NCI-H1930 (cell line): ENCODE results near the gene RNF151.

Experiments used
- DNase-seq, 2 experiments: peaks; one replicate each; lab custom pipeline; 2025; lab: John Stamatoyannopoulos, UW

Gene RNF151

DNA sequence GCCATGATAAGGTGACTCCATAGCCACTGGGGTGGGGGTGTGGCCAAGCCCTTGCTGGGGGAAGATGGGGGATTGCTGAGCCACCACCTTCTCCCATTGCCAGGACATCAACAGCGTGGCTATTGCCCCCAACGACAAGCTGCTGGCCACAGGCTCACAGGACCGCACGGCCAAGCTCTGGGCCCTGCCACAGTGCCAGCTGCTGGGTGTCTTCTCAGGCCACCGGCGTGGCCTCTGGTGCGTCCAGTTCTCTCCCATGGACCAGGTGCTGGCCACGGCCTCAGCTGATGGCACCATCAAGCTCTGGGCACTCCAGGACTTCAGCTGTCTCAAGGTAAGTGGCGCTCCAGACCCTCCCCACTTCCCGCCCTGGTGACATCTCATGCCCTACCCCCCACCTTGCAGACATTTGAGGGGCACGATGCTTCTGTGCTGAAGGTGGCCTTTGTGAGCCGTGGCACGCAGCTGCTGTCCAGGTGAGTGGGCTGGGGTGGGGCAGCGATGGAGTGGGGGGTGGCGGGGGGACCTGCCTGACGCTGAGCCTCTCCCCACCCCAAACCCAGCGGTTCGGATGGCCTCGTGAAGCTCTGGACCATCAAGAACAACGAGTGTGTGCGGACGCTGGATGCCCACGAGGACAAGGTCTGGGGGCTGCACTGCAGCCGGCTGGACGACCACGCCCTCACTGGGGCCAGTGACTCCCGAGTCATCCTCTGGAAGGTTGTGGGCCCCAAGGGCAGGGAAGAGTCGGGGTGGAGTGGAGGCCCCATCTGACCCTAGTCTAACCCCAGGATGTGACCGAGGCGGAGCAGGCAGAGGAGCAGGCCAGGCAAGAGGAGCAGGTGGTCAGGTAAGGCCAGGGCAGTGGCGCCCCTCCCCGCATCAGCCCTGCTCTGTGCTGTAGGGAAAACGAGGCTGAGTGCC lies 10.6 kb downstream of the RNF151 start:
- DNase-seq = no peak

DNA sequence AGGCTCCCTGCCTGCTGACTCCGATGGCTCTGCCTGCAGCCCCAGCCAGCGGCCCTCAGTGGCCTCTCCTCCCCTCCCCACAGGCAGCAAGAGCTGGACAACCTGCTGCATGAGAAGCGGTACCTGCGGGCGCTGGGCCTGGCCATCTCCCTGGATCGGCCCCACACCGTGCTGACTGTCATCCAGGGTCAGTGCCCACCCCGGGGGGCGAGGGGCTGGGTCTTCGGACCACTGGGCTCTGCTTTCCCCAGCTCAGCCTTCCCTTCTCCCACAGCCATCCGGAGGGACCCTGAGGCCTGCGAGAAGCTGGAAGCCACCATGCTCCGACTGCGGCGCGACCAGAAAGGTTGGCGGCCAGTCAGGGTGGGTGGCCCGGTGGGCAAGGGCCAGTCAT lies 11.2 kb downstream of the RNF151 start:
- no peak for DNase-seq

GRCh38 chr16:1978476-1979120 lies 11.9 kb downstream of the RNF151 start:
- DNase-seq = no peak

DNA sequence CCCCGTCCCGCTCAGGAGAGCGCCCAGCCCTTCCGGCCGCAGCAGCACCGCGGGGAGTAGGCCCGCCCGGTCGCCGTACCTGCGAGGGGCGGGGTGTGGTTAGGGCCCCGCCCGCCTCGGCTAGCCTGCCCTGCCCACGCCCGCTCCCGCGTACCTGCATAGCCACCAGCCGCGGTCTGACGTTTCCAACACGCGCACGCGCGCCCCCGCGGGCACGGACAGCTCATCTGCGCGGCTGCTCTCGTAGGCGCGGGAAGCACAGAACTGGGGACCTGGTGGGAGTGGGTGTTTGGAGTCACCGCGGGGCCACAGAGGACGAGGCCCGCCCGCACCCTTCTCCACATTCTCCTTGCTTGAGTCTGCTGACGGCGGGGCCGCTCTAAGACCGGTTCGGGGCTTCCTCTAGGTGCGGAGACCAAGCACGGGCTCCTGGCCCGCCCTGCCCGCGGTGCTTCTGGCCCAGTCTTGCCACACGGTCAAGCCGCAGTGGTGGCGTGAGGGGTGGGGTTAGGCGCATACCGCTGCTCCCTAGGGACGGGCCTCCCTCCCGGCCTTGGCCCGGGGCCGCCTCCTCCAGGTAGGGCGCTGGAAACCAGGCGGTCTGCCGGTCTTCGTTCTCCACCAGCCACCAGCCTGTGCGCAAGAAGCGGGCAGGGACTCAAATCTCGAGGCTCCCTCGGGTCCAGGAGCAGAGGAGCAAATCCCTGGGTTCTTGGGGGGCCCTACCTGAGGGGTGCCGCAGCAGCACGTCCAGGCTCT lies 12.8 kb downstream of the RNF151 start:
- peak; percentile 57 to 60 for DNase-seq

DNA sequence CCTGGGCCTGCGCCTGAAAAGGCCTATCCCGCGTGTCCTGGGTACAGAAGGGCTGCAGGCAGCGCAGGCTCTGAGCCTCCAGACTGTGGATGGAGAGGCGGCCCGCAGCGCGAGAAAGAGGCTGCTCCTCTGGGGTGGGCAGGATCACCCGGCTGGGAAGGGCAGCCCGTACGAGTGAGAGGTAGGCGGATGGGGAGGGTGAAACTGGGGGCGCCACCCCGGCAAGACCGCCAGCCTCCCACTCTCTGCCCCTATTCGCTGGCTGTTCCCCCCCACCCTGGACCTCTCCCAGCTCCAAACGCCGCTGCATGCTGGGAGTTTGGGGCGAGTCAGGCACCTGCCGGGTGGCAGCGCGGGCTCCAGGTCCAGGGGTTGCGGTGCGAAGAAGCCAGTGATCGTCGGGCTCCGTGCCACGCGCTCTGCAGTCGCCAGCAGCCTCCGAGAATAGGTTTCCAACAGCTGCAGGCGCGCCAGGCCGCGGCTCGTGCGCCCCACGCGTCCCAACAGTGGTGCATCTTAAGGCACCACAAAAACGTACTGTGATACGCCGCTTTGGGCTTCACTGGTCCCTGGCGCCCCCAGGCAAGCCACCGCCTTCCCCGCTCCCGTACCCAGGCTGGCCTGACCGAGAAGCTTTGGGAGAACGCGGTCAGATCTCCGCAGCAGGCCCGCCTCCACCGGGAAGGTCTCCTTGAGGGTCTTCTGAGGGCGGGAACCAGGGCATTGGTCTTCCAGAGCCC lies 13.5 kb downstream of the RNF151 start:
- no peak for DNase-seq

DNA sequence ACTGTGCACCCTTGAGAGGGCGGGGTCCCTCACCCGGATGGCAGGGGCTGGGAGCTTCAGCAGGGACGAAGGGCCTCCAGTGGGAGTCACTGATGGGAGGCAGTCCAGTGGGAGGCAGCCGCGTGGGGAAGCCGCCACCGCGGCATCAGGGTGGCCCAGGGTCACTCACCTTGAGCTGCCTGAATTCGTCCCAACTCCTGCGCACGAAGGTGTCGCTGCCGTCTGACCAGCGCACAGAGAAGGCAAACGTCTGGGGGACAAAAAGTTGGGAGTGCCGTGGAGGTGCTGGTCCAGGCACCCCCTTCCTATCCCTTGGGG lies 14.1 kb downstream of the RNF151 start:
- no peak for DNase-seq

DNA sequence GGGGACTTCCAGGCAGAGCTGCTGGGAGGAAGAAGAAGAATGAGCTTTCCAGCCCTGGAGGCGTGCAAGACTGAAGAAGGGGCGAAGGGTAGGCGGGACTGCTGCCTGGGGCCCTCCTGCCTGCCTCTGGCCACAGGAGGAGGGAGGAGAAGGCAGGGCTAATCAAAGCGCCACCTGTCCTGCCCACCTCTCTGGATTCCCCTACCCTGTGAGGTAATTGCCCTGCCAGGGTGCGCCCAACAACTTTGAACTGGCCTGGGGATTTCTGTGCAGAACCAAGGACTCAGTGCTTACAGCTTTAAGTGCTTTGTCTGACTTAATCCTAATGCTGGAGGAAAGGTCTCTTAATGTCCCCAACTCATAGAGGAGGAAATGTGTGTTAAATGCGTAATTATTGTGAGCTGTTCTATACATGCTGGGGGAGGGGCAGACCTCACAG lies 14.8 kb downstream of the RNF151 start, which contains the start of gene NOXO1:
NOXO1 (minus strand) TSS at position 72 of the 439 bp plus-strand sequence. CDS start 290 bp downstream, outside the sequence.
- DNase-seq = no peak

- DNase-seq = no peak
Observed at GRCh38 chr16:1982013-1982433, 15.4 kb downstream of the RNF151 start.

DNA sequence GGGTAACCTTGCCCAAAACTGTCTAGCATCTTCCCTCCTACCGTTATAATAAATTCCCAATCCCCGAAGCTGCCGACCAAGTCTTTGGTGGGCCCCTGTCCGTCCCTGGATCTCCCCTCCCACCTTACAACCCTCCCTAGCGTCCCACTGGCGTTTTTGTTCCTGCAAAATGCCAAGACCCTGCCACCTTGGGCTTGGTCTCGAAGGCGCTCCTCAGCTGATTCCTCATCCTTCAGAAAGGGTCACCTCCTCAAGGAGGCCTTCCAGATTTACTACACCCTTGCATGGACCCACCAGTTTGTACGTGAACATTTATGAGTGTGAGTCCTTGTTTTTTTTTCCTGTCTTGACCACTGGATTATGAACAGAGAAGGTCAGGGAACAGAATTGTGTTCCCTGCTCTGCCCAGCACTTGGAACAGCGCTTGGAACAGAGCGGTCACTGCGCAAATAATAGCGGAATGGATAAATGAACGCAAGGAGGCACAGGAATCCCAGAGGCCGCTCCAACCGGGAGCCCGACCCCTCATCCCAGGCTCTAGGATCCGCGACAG lies 16.4 kb downstream of the RNF151 start:
- DNase-seq = no peak

DNA sequence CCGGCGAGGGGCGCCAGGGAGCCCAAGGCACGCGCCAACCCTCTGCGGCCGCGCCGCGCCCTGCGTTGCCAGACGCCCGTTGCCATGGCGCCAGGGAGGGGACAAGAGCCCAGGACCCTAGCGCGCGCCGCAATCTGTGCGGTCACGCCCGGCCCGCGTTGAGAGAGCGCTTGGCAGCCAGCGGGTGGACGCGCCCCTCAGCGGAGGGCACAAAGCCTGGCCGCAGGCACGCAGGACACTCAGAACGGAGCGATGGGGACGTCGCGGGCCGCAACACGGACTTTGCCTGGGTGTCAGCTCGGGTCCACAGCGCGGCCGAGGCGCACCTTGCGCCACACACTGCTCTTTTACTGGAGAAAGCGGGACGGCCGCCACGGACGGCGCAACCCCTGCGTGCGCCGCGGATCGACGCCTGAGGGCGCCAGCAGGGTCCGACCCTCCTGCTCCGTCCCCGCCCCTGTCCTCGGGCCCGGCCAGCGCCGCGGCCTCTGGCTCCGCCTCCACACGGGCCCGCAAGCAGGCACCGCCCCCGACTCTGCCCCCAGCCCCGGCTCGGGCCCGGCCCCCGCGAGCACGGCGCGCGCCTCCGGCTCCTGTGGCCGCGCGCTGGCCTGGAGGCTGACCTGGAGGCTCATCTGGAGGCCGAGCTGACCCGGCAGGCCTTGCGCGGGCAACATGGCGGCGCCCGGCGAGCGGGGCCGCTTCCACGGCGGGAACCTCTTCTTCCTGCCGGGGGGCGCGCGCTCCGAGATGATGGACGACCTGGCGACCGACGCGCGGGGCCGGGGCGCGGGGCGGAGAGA lies 17.1 kb downstream of the RNF151 start, which contains the start of gene GFER:
GFER (plus strand) TSS at position 650 of the 803 bp plus-strand sequence; CDS start at position 676, 26 bp downstream.
- DNase-seq = peak; percentile 94 to 95

- no peak for DNase-seq
Observed at GRCh38 chr16:1984347-1985225, 17.9 kb downstream of the RNF151 start.

- no peak for DNase-seq
Observed at GRCh38 chr16:1985466-1986150, 19.0 kb downstream of the RNF151 start.

DNA sequence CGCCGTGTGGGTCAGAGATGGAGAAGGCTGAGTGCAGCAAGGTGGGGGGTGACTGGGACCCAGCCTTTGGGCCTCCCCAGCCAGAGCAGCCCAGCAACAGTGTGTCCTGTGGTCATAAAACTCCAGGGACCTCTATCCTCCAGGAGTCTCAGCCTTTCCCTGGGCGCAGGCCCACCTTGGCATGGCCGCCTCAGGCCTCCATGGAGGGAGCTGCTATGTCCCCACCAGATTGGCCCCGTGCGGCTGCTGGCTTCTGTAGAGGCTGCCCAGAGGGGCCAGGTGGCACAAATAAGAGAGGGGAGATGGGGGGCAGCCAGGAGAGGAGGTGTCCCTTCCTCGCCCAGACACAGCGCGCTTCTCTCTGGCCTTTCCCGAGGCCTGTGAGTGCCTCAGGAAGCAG lies 20.5 kb downstream of the RNF151 start:
- no peak for DNase-seq

DNA sequence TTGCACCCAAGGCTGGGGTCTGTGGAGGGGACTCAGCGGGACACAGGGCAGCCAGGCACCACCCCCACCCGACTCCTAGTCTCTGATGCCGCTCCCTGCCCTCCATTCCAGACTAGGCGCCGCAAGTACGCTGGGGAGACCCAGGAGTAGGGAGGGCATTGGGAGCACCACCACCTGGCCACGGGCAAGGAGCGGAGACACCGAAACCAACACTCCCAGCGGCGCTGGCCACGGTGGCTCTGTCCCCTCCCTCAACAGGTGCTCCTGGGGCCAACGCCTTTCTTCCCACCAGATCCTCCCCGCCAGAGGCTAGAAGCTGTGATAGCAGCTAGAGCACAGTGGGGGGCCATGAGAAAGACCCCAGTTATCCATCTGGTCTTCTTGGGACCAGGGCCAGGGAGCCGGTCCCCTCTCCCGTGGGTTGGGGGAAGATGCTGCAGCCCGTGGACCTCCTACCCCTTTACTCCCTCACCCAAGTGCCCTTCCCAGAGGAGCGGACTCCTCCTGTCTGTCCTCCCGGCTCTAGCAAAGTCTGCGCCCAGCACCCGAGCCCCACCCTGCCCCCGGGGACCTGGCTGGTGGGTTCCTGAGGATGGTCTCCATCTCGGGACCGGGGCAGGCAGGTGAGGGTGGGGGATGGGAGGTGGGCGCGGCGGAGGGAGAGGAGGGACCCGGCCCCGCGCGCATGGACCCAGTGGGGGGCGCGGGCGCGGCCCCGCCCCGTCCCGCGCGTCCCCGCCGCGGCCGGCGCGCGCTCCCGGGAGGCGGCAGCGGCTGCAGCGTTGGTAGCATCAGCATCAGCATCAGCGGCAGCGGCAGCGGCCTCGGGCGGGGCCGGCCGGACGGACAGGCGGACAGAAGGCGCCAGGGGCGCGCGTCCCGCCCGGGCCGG lies 22.8 kb downstream of the RNF151 start, which contains the start of gene SYNGR3:
SYNGR3 (plus strand) TSS at position 762 of the 892 bp plus-strand sequence. CDS start 133 bp downstream, outside the sequence.
- peak in 1 of 2 experiments; percentile 29 for DNase-seq

DNA sequence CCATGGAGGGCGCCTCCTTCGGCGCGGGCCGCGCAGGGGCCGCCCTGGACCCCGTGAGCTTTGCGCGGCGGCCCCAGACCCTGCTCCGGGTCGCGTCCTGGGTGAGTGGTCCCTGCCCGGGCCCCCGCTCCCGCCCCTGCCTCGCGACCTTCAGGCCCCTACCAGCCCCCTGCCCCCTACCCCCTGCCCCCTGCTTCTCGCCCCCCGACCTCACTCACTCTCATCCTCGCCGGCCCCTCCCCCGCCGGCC lies 23.4 kb downstream of the RNF151 start:
- no peak for DNase-seq

- peak; percentile 64 to 72 for DNase-seq
Observed at GRCh38 chr16:1990351-1991134, 23.9 kb downstream of the RNF151 start.

- DNase-seq = no peak
Observed at GRCh38 chr16:1991135-1991551, 24.5 kb downstream of the RNF151 start.
